Stimulated activated CD8-positive, alpha-beta memory T cell treated with anti-CD3 and anti-CD28 coated beads, Interleukin-12 subunit alpha, Interleukin-12 subunit beta, amount 100 ng/mL, for 4 hours (primary cell): ENCODE data around the gene LRRC2.
"Not testable (repeated sequence)": the region's sequence is repeated elsewhere in the genome, so short reads cannot be mapped to it uniquely, and the experiment has no call there.

Experiments used
- DNase-seq: peaks from one replicate; pipeline ENCODE4 v3.0.0-alpha.2; 2020; ENCODE audit warnings: low read depth

Gene LRRC2

GRCh38 chr3:46552538-46552937, 13.6 kb downstream of the LRRC2 start:
- DNase-seq, result no peak

DNA sequence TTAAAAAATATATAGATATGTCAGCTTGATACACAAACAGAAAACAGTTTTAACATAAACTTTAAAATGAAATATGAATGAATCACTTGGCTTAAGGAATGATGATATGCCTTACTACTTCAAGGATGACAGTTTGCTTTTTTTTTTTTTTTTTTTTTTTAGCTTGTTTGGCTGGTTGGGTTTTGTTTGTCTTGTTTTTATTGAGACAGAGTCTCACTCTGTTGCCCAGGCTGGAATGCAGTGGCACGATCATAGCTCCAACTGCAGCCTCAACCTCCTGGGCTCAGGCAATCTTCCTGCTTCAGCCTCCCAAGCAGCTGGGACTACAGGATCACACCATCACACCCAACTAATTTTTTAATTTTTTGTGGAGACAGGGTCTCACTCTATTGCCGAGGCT, 14.5 kb downstream of the LRRC2 start:
- DNase-seq, result no peak

- no peak for DNase-seq
Observed at GRCh38 chr3:46549989-46550388, 16.1 kb downstream of the LRRC2 start.

- DNase-seq, result no peak
Observed at GRCh38 chr3:46549408-46549904, 16.6 kb downstream of the LRRC2 start.

DNA sequence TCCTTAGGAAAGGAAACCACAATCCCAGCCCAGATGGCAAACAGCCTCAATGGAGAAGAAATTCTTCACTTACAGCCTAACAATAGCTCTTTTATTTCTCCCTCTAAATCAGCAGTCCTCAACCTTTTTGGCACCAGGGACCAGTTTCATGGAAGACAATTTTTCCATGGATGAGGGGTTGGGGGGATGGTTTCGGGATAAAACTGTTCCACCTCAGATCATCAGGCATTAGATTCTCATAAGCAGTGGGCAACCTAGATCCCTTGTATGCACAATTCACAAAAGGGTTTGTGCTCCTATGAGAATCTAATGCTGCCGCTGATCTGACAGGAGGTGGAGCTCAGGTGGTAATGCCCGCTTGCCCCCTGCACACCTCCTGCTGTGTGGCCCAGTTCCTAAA, 17.5 kb downstream of the LRRC2 start:
- not testable (repeated sequence) for DNase-seq

- no peak for DNase-seq
Observed at GRCh38 chr3:46546896-46547440, 19.1 kb downstream of the LRRC2 start.

GRCh38 chr3:46545818-46546630, 20.1 kb downstream of the LRRC2 start:
- DNase-seq, result no peak

DNA sequence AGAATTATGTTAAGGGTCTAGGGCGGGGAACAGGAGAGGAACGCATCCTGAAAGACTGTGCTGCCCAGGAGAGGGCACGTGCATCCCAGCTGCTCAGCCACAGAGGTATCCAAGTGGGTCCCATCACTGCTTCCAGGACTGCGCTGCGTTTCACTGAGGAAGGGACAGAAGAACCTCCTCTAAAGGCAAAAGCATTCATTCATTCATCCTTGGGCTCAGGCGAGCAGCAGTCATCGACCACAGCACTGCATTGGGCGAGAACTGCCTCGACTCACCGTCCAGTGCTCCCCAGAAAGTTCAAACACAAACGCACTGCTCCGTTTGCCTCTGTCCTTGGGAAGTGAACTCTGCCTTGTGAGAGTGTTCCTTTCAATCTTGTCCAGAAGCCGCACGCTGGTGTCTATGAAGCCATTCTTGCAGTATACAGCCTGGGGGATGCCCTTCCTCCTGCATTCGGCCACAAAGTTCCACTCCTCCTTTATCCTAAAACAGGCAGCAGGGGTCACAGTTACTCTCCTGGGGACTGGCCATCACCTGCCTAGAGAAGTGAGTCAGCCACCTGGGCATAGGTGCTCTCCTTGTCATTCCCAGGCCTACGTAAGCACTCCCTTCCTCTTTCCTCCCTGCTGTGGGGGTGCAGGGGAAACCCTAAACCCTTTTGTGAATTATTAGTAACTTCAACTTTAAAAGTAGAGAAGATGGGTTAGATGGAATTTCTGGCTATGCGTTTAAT, 21.2 kb downstream of the LRRC2 start:
- DNase-seq, result no peak

- DNase-seq, result no peak
Observed at GRCh38 chr3:46542801-46543201, 23.3 kb downstream of the LRRC2 start.

- no peak for DNase-seq
Observed at GRCh38 chr3:46542344-46542743, 23.8 kb downstream of the LRRC2 start.

GRCh38 chr3:46541835-46542234, 24.3 kb downstream of the LRRC2 start:
- no peak for DNase-seq

- no peak for DNase-seq
Observed at GRCh38 chr3:46540550-46540949, 25.6 kb downstream of the LRRC2 start.

GRCh38 chr3:46539443-46540005, 26.6 kb downstream of the LRRC2 start:
- no peak for DNase-seq

GRCh38 chr3:46538803-46539442, 27.2 kb downstream of the LRRC2 start:
- DNase-seq, result peak; percentile 63

DNA sequence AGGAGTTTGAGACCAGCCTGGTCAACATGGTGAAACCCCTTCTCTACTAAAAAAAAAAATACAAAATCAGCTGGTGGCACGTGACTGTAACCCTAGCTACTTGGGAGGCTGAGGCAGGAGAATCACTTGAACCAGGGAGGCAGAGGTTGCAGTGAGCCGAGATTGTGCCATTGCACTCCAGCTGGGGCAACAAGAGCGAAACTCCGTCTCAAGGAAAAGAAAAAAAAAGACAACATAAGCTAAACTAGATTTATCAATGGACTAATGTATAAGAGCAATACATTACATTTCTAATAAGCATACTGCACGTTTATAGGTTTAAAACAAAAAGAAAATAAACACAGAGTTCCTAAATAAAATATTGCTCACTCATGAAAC, 27.7 kb downstream of the LRRC2 start:
- not testable (repeated sequence) for DNase-seq

GRCh38 chr3:46537779-46538178, 28.3 kb downstream of the LRRC2 start:
- no peak for DNase-seq

DNA sequence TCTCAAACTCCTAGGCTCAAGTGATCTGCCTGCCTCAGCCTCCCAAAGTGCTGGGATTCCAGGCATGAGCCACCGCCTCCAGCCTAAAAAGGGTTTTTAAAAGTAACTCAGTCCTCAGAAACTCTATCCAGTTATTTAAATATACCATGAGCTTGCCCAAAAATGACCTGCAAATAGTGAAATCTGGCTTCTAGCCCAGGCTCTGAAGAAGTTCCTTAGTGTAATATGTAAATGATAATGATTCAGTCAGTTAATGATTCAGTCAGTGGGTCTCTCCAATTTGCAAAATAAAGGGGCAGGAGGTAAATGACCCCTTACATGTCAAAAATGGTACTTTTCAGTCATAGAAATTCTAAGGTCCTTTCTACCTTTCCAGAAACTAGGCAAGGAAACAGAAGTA, 28.8 kb downstream of the LRRC2 start:
- DNase-seq, result no peak

DNA sequence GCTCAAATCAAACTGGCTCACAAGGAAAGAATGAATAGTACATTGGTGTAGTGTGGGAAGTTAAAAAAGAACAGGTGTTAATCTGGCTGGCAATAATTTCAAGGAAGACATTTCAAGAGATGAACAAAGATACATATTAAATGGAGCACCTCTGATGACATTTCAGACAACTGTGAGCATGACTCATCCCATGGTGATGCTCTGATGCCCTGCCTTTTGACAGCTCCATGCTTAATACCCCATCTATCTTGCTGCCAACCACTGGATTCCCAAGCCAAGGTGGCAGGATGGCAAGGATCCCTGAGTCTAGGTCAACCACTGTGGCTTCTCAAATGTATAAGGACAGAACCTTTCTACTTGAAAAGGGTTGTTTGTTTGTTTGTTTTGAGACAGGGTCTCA, 29.3 kb downstream of the LRRC2 start:
- no peak for DNase-seq

- no peak for DNase-seq
Observed at GRCh38 chr3:46535746-46536145, 30.4 kb downstream of the LRRC2 start.

- no peak for DNase-seq
Observed at GRCh38 chr3:46533091-46533490, 33.0 kb downstream of the LRRC2 start.

DNA sequence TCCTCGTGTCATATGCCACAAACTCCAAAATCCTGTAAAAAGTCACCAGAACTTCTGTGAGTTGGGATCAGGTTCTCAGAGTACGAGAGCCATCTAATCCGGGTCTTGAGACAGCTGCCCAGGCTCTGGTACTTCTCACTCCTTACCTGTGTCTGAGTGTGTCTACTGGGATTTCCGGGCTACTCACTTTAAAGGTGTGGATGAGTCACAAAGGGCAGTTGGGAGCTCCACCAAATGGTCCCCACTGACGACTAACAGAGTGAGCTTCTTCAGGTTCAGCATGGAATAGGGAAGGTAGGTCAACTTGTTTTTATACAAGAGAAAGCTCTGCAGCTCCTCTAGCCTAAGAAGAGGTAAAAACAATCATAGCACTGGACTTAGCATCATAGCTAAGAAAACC, 38.9 kb downstream of the LRRC2 start:
- no peak for DNase-seq

GRCh38 chr3:46524832-46525231, 41.3 kb downstream of the LRRC2 start:
- no peak for DNase-seq
